MM.1S (cell line): Measurements from ENCODE around the gene BRICD5.

Source experiments
- DNase-seq: peaks from one replicate; pipeline ENCODE4 v3.0.0-alpha.2; 2015
- H2AFZ ChIP-seq: fragments of 300-600 bp; sonication (generic); 2 replicates; pipeline ENCODE4 v1.6.0; 2016; ENCODE audit warnings: antibody characterized with exemption, low read length
- H3F3A ChIP-seq: fragments of 300-600 bp; sonication (generic); 2 replicates; pipeline ENCODE4 v1.6.1; 2016; ENCODE audit warnings: mild to moderate bottlenecking, antibody characterized with exemption, low read length, moderate library complexity, mixed read lengths; ENCODE audit not compliant: insufficient read depth
- H3K27ac ChIP-seq: fragments of 300-600 bp; sonication (generic); 2 replicates; pipeline ENCODE4 v1.5.1; 2016; ENCODE audit warnings: mild to moderate bottlenecking, low read length
- H3K27me3 ChIP-seq: fragments of 300-600 bp; sonication (generic); replicated peaks from 2 replicates; pipeline ENCODE4 v1.6.0; 2016; ENCODE audit warnings: low read length; ENCODE audit not compliant: insufficient read depth
- H3K36me3 ChIP-seq: fragments of 300-600 bp; sonication (generic); replicated peaks from 2 replicates; pipeline ENCODE4 v1.6.1; 2016; ENCODE audit warnings: mild to moderate bottlenecking, low read length, mixed read lengths; ENCODE audit not compliant: insufficient read depth
- H3K4me1 ChIP-seq: fragments of 300-600 bp; sonication (generic); 2 replicates; pipeline ENCODE4 v1.6.1; 2016; ENCODE audit warnings: low read length, mixed read lengths
- H3K4me2 ChIP-seq: fragments of 300-600 bp; sonication (generic); 2 replicates; pipeline ENCODE4 v1.6.0; 2016; ENCODE audit warnings: low read depth, low read length
- H3K4me3 ChIP-seq: fragments of 300-600 bp; sonication (generic); 2 replicates; pipeline ENCODE4 v1.5.1; 2016; ENCODE audit warnings: low read length, mixed read lengths
- H3K79me2 ChIP-seq: fragments of 300-600 bp; sonication (generic); 2 replicates; pipeline ENCODE4 v1.6.1; 2016; ENCODE audit warnings: mixed run types, low read length, mixed read lengths
- H3K9ac ChIP-seq: fragments of 300-600 bp; sonication (generic); 2 replicates; pipeline ENCODE4 v1.6.1; 2016; ENCODE audit warnings: low read length, mixed read lengths
- H3K9me2 ChIP-seq: fragments of 300-600 bp; sonication (generic); replicated peaks from 2 replicates; pipeline ENCODE4 v1.6.1; 2016; ENCODE audit warnings: mild to moderate bottlenecking, low read length, mixed read lengths; ENCODE audit not compliant: insufficient read depth
- H3K9me3 ChIP-seq: fragments of 300-600 bp; sonication (generic); replicated peaks from 2 replicates; pipeline ENCODE4 v1.6.1; 2016; ENCODE audit warnings: mild to moderate bottlenecking, low read length, mixed read lengths; ENCODE audit not compliant: insufficient read depth
- H4K20me1 ChIP-seq: fragments of 300-600 bp; sonication (generic); 2 replicates; pipeline ENCODE4 v1.6.1; 2016; ENCODE audit warnings: mild to moderate bottlenecking, low read length, moderate library complexity, mixed read lengths; ENCODE audit not compliant: insufficient read depth
- CTCF ChIP-seq: fragments of 300-600 bp; sonication (generic); IDR thresholded peaks from 2 replicates; pipeline ENCODE4 v1.5.1; 2016; ENCODE audit warnings: antibody characterized with exemption, low read length, mixed read lengths
- EZH2 ChIP-seq: fragments of 300-600 bp; sonication (generic); optimal IDR thresholded peaks from 2 replicates; pipeline ENCODE3; 2017; ENCODE audit warnings: low read depth, mild to moderate bottlenecking, antibody characterized with exemption, low read length, mixed read lengths
- EZH2phosphoT487 ChIP-seq: fragments of 300-600 bp; sonication (generic); IDR thresholded peaks from 2 replicates; pipeline ENCODE4 v1.6.1; 2018; ENCODE audit warnings: antibody characterized with exemption, low read length

The BRICD5 gene

GRCh38 chr16:2208308-2208707 lies 2.4 kb downstream of the BRICD5 start:
- H2AFZ ChIP-seq = no peak overlapping the region
- H3K4me1 ChIP-seq = peaks cover 12% of the 10 kb centered on the region
- no peaks in the 10 kb centered on the region; the same call in 1 of the 2 replicates for H3K36me3 ChIP-seq
- no peaks in the 10 kb centered on the region; the same call in 1 of the 2 replicates for H3K27me3 ChIP-seq
- peaks cover 35% of the 10 kb centered on the region for H3K79me2 ChIP-seq
- no peaks in the 10 kb centered on the region for H3K9me2 ChIP-seq
- H3K9ac ChIP-seq = no peak overlapping the region
- no peaks in the 10 kb centered on the region for H4K20me1 ChIP-seq
- no peaks in the 10 kb centered on the region for H3K9me3 ChIP-seq
- TF ChIP-seq EZH2 (no peak), EZH2phosphoT487 (no peak), CTCF (no peak)
- H3K27ac ChIP-seq = no peak overlapping the region
- H3K4me2 ChIP-seq = no peak overlapping the region
- H3F3A ChIP-seq = peaks cover 3% of the 10 kb centered on the region; the same call in 1 of the 2 replicates
- no peak for DNase-seq
- no peak overlapping the region for H3K4me3 ChIP-seq

GRCh38 chr16:2207872-2208271 lies 2.8 kb downstream of the BRICD5 start:
- Histone ChIP-seq H3F3A (0 out of 2 replicates have a peak, but pooled peaks cover 3% of the 10 kb centered on the region), H3K27me3 (no peaks in the 10 kb centered on the region; the same call in none of the 2 replicates), H3K9ac (no peak overlapping the region), H3K4me1 (peaks cover 7% of the 10 kb centered on the region), H3K4me2 (no peak overlapping the region), H3K4me3 (no peak overlapping the region), H3K27ac (no peak overlapping the region), H2AFZ (no peak overlapping the region), H3K9me2 (no peaks in the 10 kb centered on the region), H3K79me2 (peaks cover 31% of the 10 kb centered on the region), H4K20me1 (no peaks in the 10 kb centered on the region), H3K36me3 (no peaks in the 10 kb centered on the region; the same call in 1 of the 2 replicates), H3K9me3 (no peaks in the 10 kb centered on the region)
- TF ChIP-seq CTCF = no peak
- TF ChIP-seq EZH2phosphoT487 = no peak
- no peak for TF ChIP-seq EZH2
- DNase-seq = no peak

- Histone ChIP-seq H3K27ac (no peak overlapping the region), H2AFZ (no peak overlapping the region), H3K27me3 (peaks cover 5% of the 10 kb centered on the region), H3K4me3 (no peak overlapping the region), H3K36me3 (no peaks in the 10 kb centered on the region; the same call in 1 of the 2 replicates), H3K4me2 (peak overlapping the region; percentile 100; the same call in 1 of the 2 replicates), H3K9me2 (no peaks in the 10 kb centered on the region), H3K9me3 (no peaks in the 10 kb centered on the region), H3K9ac (no peak overlapping the region), H3K79me2 (peaks cover 27% of the 10 kb centered on the region), H3K4me1 (peaks cover 6% of the 10 kb centered on the region), H3F3A (0 out of 2 replicates have a peak, but pooled peaks cover 3% of the 10 kb centered on the region), H4K20me1 (no peaks in the 10 kb centered on the region)
- no peak for DNase-seq
- no peak for TF ChIP-seq CTCF
Observed at GRCh38 chr16:2206780-2207433, 3.8 kb downstream of the BRICD5 start.
